ENCODE data around the gene CACNA1D.

DNA sequence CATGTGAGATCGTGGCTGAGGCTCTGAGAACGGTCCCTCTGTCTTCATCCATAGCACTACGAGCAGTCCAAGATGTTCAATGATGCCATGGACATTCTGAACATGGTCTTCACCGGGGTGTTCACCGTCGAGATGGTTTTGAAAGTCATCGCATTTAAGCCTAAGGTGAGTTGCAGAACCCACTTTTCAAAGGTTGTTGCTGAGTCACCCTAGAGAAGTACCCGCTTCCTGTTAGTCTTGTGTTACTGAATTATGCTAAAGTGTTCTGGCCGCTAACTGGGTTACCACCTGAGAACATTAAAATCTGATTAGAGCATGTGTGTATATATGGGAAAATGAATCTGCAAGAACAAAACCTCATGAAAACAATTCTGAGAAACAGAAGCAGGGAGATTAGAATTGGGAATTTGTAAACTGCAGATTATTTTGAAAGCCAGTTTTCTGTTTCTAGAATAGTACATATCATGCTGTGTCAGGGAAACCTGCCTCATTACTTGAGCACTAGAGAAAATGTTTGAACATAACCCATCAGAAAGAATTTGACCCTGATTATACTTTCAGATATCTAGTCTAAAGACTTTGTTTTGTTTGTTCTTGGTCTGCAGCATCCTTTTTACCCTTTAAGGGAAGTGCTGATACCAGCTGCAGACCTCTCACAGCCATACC, 259.2 kb downstream of the CACNA1D start:
- no peak for TF ChIP-seq ARID2 (IDR thresholded peaks at IDR 0.05)
- no peak for TF ChIP-seq ZBTB1 (CRISPR knock-in tag; IDR thresholded peaks at IDR 0.05; ENCODE audit: borderline replicate concordance, low read depth)
- TF ChIP-seq PKNOX1 (IDR thresholded peaks at IDR 0.05), result no peak
- TF ChIP-seq EZH2 (IDR thresholded peaks at IDR 0.05; ENCODE audit: borderline replicate concordance, low read depth, low read length), result no peak

Measured in K562 (cell line).